RWPE2 (cell line): ENCODE measurements around the gene GPR162.
"Not testable (repeated sequence)": the region's sequence is repeated elsewhere in the genome, so short reads cannot be mapped to it uniquely, and the experiment has no call there.

ENCODE experiments used
- ATAC-seq: fragments of 200-7000 bp; cut with Tn5 transposase; 3 replicates; pipeline ENCODE4 v1.9.1; 2021; ENCODE audit warnings: low read depth
- DNase-seq: peaks from one replicate; pipeline ENCODE4 v3.0.0-alpha.2; 2020; ENCODE audit warnings: low spot score
- H3K27ac ChIP-seq: fragments of 450-650 bp; 2 replicates; pipeline ENCODE4 v1.5.1; 2017; ENCODE audit warnings: mild to moderate bottlenecking; ENCODE audit not compliant: poor library complexity, severe bottlenecking
- H3K27me3 ChIP-seq: fragments of 250-450 bp; sonication (Bioruptor Pico); 2 replicates; pipeline ENCODE4 v1.5.1; 2021; ENCODE audit warnings: mild to moderate bottlenecking, moderate library complexity; ENCODE audit not compliant: insufficient read depth, poor library complexity, severe bottlenecking
- H3K36me3 ChIP-seq: fragments of 250-450 bp; sonication (Bioruptor Pico); 2 replicates; pipeline ENCODE4 v1.5.1; 2020; ENCODE audit warnings: low read depth, mild to moderate bottlenecking, moderate library complexity
- H3K4me1 ChIP-seq: fragments of 250-450 bp; sonication (Bioruptor Pico); 2 replicates; pipeline ENCODE4 v1.5.1; 2021; ENCODE audit warnings: mild to moderate bottlenecking, moderate library complexity; ENCODE audit not compliant: insufficient read depth, poor library complexity, severe bottlenecking
- H3K4me3 ChIP-seq: fragments of 250-450 bp; sonication (Bioruptor Pico); 2 replicates; pipeline ENCODE4 v1.5.1; 2021; ENCODE audit warnings: mild to moderate bottlenecking, moderate library complexity; ENCODE audit not compliant: severe bottlenecking
- H3K9me3 ChIP-seq: fragments of 250-450 bp; sonication (Bioruptor Pico); 2 replicates; pipeline ENCODE4 v1.5.1; 2021; ENCODE audit warnings: mild to moderate bottlenecking, moderate library complexity; ENCODE audit not compliant: severe bottlenecking
- TF ChIP-seq, protein P1 (sequence below): fragments of 450-650 bp; IDR thresholded peaks from one replicate; pipeline ENCODE4 v1.5.1; 2017; ENCODE audit warnings: mild to moderate bottlenecking, moderate library complexity; ENCODE audit not compliant: poor library complexity, severe bottlenecking

GPR162 gene

DNA sequence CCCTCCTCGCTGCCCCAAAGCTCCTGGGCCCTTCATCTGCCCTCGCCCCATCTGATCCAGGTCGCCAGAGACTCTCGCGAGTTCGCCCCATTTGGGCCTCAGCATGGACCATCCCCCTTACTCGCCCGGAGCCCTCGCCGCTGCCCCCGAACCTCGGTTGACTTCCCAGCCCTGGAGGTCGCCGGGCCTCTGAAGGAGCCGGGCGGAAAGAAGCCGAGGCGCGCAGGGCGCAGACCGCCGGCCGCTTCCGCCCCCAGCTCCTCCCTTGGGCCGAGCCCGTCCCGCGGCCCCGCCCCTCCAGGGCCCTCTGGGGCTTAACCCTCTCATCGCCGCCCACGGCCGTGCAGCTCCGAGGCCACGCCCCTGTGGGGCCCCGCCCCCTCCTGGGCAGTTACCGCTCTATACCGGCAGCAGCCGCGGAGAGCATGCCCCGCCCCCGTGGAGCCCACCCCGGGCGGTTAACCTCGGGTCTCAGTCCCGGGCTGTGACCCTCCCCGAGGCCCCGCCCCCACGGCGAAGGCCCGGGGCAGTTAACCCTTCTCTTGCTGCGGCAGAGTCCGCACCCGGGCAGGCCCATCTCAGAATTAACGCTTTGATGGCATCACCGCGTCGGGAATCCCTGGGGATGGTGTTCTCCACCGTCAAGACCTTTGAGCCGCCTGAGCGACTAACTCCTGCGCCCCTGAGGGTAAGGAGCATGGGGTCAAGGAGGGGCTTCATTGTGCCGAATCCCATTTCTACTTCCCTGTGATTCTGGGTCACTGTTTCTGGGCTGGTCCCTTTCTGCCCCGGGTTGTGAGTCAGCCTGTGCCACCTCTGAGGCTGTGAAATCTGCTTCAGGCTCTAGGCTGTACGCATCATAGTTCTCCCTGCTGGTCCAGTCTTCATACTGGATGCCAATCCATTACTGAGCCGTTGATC, 51.7 kb downstream of the GPR162 start, which contains the start of gene SPSB2:
TSS of gene SPSB2 (minus strand) at position 210 of the 921 bp plus-strand sequence. CDS start 402 bp downstream, outside the sequence.
- TF ChIP-seq, protein P1, sequence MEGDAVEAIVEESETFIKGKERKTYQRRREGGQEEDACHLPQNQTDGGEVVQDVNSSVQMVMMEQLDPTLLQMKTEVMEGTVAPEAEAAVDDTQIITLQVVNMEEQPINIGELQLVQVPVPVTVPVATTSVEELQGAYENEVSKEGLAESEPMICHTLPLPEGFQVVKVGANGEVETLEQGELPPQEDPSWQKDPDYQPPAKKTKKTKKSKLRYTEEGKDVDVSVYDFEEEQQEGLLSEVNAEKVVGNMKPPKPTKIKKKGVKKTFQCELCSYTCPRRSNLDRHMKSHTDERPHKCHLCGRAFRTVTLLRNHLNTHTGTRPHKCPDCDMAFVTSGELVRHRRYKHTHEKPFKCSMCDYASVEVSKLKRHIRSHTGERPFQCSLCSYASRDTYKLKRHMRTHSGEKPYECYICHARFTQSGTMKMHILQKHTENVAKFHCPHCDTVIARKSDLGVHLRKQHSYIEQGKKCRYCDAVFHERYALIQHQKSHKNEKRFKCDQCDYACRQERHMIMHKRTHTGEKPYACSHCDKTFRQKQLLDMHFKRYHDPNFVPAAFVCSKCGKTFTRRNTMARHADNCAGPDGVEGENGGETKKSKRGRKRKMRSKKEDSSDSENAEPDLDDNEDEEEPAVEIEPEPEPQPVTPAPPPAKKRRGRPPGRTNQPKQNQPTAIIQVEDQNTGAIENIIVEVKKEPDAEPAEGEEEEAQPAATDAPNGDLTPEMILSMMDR = no peak
- peaks cover 28% of the 10 kb centered on the region for H3K36me3 ChIP-seq
- peak within 1 kb of the TSS; percentile 49 for H3K4me3 ChIP-seq
- no peaks in the 10 kb centered on the region for H3K27me3 ChIP-seq
- no peaks in the 10 kb centered on the region for H3K9me3 ChIP-seq
- peaks cover 6% of the 10 kb centered on the region for H3K4me1 ChIP-seq
- ATAC-seq (peak; percentile 72), DNase-seq (peak; percentile 95)
- H3K27ac ChIP-seq = peak within 1 kb of the TSS; percentile 88

DNA sequence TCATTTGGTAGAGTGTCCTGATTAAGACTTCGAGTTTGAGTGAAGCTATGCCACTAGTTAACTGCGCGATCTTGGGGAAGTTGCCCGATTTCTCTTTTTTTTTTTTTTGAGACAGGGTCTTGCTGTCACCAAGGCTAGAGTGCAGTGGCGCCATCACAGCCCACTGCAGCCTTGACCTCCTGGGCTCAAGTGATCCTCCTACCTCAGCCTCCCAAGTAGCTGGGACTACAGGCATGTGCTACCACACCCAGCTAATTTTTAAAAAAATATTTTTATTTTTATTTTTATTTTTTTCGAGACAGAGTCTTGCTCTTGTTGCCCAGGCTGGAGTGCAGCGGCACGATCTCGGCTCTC, 52.4 kb downstream of the GPR162 start:
- H3K36me3 ChIP-seq = peaks cover 21% of the 10 kb centered on the region
- peak overlapping the region; percentile 49 for H3K4me3 ChIP-seq
- not testable (repeated sequence) for ATAC-seq

More for the DNA sequence above, 52.4 kb downstream of the GPR162 start:
- not testable (repeated sequence) for H3K27me3 ChIP-seq, DNase-seq, H3K9me3 ChIP-seq, H3K4me1 ChIP-seq
- H3K27ac ChIP-seq = peak overlapping the region; percentile 88
